ENCODE results near the gene NTRK1.

DNA sequence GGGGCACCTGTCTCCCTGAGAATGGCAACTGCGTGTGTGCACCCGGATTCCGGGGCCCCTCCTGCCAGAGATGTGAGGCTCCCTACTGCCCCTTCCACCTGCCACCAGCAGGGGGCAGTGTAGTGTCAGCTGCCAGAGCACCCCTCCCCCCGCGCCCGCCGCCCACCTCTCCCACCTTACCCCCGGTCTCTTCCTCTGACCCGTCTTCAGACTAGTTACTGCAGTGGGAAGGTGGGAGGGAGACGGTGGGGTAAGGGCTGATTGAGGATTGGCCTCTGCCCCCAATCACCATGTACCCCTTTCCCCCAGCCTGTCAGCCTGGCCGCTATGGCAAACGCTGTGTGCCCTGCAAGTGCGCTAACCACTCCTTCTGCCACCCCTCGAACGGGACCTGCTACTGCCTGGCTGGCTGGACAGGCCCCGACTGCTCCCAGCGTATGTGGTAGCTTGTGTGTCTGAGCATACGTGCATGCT, 49.7 kb downstream of the NTRK1 start:
- TF ChIP-seq, protein P1, sequence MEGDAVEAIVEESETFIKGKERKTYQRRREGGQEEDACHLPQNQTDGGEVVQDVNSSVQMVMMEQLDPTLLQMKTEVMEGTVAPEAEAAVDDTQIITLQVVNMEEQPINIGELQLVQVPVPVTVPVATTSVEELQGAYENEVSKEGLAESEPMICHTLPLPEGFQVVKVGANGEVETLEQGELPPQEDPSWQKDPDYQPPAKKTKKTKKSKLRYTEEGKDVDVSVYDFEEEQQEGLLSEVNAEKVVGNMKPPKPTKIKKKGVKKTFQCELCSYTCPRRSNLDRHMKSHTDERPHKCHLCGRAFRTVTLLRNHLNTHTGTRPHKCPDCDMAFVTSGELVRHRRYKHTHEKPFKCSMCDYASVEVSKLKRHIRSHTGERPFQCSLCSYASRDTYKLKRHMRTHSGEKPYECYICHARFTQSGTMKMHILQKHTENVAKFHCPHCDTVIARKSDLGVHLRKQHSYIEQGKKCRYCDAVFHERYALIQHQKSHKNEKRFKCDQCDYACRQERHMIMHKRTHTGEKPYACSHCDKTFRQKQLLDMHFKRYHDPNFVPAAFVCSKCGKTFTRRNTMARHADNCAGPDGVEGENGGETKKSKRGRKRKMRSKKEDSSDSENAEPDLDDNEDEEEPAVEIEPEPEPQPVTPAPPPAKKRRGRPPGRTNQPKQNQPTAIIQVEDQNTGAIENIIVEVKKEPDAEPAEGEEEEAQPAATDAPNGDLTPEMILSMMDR (IDR thresholded peaks at IDR 0.05): peak; percentile 48 to 86 (median 80)
- TF ChIP-seq POLR2A (IDR thresholded peaks at IDR 0.05): no peak
